ENCODE results near the gene ACER1. TPM values are rescaled to one million over a fixed set of nuclear protein-coding genes. Genes with fewer than 3 reads are reported as not detected.

The ACER1 gene
- total and polyA plus RNA-seq, 4 donors = 0.07 TPM; not detected in 3

GRCh38 chr19:6260376-6260775, 73.0 kb downstream of the ACER1 start:
- 97% methylated on average over 9 of the region's 9 CpGs for WGBS
- Histone ChIP-seq H3K36me3 (ENCODE audit: control insufficient read depth in 4 of 4, insufficient read depth in 3 of 4, low read depth in 1 of 4, low read length in 3 of 4) (peaks cover 5 to 27% (median 16%) of the 10 kb centered on the region in 4 donors), H3K9me3 (ENCODE audit: control insufficient read depth in 4 of 4, low read length in 3 of 4) (no peaks in the 10 kb centered on the region), H3K4me1 (ENCODE audit: control insufficient read depth in 4 of 4, insufficient read depth in 4 of 4, low read length in 3 of 4) (peaks cover 9 to 41% (median 34%) of the 10 kb centered on the region in 4 donors), H3K27ac (ENCODE audit: low read depth in 1 of 2, low read length in 2 of 2) (no peak overlapping the region), H3K9ac (ENCODE audit: low read depth in 1 of 2, low read length in 2 of 2) (peak overlapping the region in 1 of 2 donors; percentile 37), H3K4me3 (ENCODE audit: low read depth in 1 of 3, low read length in 3 of 3) (no peak overlapping the region), H3K27me3 (ENCODE audit: control insufficient read depth in 4 of 4, insufficient read depth in 4 of 4, low read length in 3 of 4) (no peaks in the 10 kb centered on the region)
- TF ChIP-seq MAX (IDR thresholded peaks at IDR 0.05) (no peak), GABPA (IDR thresholded peaks at IDR 0.05 in 1 of 2, conservative IDR thresholded peaks at IDR 0.05 in 1 of 2) (no peak), EGR1 (IDR thresholded peaks at IDR 0.05; ENCODE audit: low read depth in 2 of 2) (no peak), CTCF (IDR thresholded peaks at IDR 0.05; ENCODE audit: low read depth, low read length, missing input control) (no peak), SP1 (IDR thresholded peaks at IDR 0.05) (no peak), ATF3 (IDR thresholded peaks at IDR 0.05) (no peak), HNF4A (conservative IDR thresholded peaks at IDR 0.05) (no peak), RAD21 (IDR thresholded peaks at IDR 0.05) (no peak), JUND (IDR thresholded peaks at IDR 0.05) (no peak)
- DNase-seq (ENCODE audit: low spot score) = no peak

- no peak overlapping the region for H3K9ac ChIP-seq (ENCODE audit: low read depth in 1 of 2, low read length in 2 of 2)
- TF ChIP-seq FOXA1 (IDR thresholded peaks at IDR 0.05) (peak; percentile 74), MAX (IDR thresholded peaks at IDR 0.05) (peak; percentile 86), YY1 (IDR thresholded peaks at IDR 0.05) (peak; percentile 90), CTCF (IDR thresholded peaks at IDR 0.05; ENCODE audit: low read depth, low read length, missing input control) (no peak), SP1 (IDR thresholded peaks at IDR 0.05) (peak; percentile 80), HNF4A (conservative IDR thresholded peaks at IDR 0.05) (peak; percentile 89 to 92), RAD21 (IDR thresholded peaks at IDR 0.05) (peak; percentile 36 to 61), HNF4G (IDR thresholded peaks at IDR 0.05) (peak; percentile 63), REST (IDR thresholded peaks at IDR 0.05) (peak; percentile 57), EGR1 (IDR thresholded peaks at IDR 0.05; ENCODE audit: low read depth in 2 of 2) (peak in 1 of 2 donors; percentile 69), ZBTB33 (IDR thresholded peaks at IDR 0.05) (peak; percentile 24), TAF1 (conservative IDR thresholded peaks at IDR 0.05) (no peak), RXRA (IDR thresholded peaks at IDR 0.05) (peak; percentile 92), JUND (IDR thresholded peaks at IDR 0.05) (peak; percentile 30 to 60), ATF3 (IDR thresholded peaks at IDR 0.05) (no peak), FOXA2 (IDR thresholded peaks at IDR 0.05) (peak; percentile 91), GABPA (IDR thresholded peaks at IDR 0.05 in 1 of 2, conservative IDR thresholded peaks at IDR 0.05 in 1 of 2) (peak in 1 of 2 donors; percentile 59), NR2F2 (IDR thresholded peaks at IDR 0.05) (peak; percentile 5)
- peak overlapping the region; percentile 17 to 62 for H3K27ac ChIP-seq (ENCODE audit: low read depth in 1 of 2, low read length in 2 of 2)
- WGBS = 38% methylated on average over 12 of the region's 12 CpGs
- peaks cover 5 to 27% (median 16%) of the 10 kb centered on the region in 4 donors for H3K36me3 ChIP-seq (ENCODE audit: control insufficient read depth in 4 of 4, insufficient read depth in 3 of 4, low read depth in 1 of 4, low read length in 3 of 4)
- DNase-seq (ENCODE audit: low spot score) = no peak
- H3K4me3 ChIP-seq (ENCODE audit: low read depth in 1 of 3, low read length in 3 of 3) = no peak overlapping the region
- H3K27me3 ChIP-seq (ENCODE audit: control insufficient read depth in 4 of 4, insufficient read depth in 4 of 4, low read length in 3 of 4) = no peaks in the 10 kb centered on the region
- no peaks in the 10 kb centered on the region for H3K9me3 ChIP-seq (ENCODE audit: control insufficient read depth in 4 of 4, low read length in 3 of 4)
- peaks cover 9 to 42% (median 32%) of the 10 kb centered on the region in 4 donors for H3K4me1 ChIP-seq (ENCODE audit: control insufficient read depth in 4 of 4, insufficient read depth in 4 of 4, low read length in 3 of 4)
These were observed 74.0 kb downstream of the ACER1 start for GRCh38 chr19:6259312-6259861.

Measured in liver (tissue), 9 donors.